Stimulated activated CD8-positive, alpha-beta memory T cell treated with anti-CD3 and anti-CD28 coated beads, Interleukin-4, amount 100 ng/mL, for 48 hours (primary cell): ENCODE measurements around the gene GALNT12.

Experiments
- DNase-seq: peaks from one replicate; pipeline ENCODE4 v3.0.0-alpha.2; 2020

Gene GALNT12

GRCh38 chr9:98807070-98807813 is at the start of gene GALNT12:
Gene GALNT12, plus strand, starts transcription at chr9:98807670. Its CDS starts 29 bp downstream, at chr9:98807699.
- peak; percentile 64 for DNase-seq

- DNase-seq: no peak
These were observed 47.2 kb upstream of the GALNT12 start for GRCh38 chr9:98760231-98760630.

GRCh38 chr9:98763986-98764745 is 43.3 kb upstream of the GALNT12 start:
- no peak for DNase-seq

- DNase-seq: no peak
These were observed 42.2 kb upstream of the GALNT12 start for GRCh38 chr9:98765256-98765655.

- DNase-seq: no peak
These were observed 40.9 kb upstream of the GALNT12 start for GRCh38 chr9:98766586-98766985.

- no peak for DNase-seq
These were observed 40.3 kb upstream of the GALNT12 start for GRCh38 chr9:98767196-98767595.

- no peak for DNase-seq
These were observed 39.6 kb upstream of the GALNT12 start for GRCh38 chr9:98767915-98768314.

- no peak for DNase-seq
These were observed 39.1 kb upstream of the GALNT12 start for GRCh38 chr9:98768344-98768743.

- DNase-seq: no peak
These were observed 36.8 kb upstream of the GALNT12 start for GRCh38 chr9:98770717-98771116.

- DNase-seq: no peak
These were observed 36.1 kb upstream of the GALNT12 start for GRCh38 chr9:98771209-98771874.

GRCh38 chr9:98772364-98773155 is 34.9 kb upstream of the GALNT12 start:
- DNase-seq: no peak

GRCh38 chr9:98773721-98774120 is 33.7 kb upstream of the GALNT12 start:
- no peak for DNase-seq

GRCh38 chr9:98774746-98775145 is 32.7 kb upstream of the GALNT12 start:
- peak; percentile 61 for DNase-seq

GRCh38 chr9:98775831-98776441 is 31.5 kb upstream of the GALNT12 start:
- peak; percentile 52 for DNase-seq

GRCh38 chr9:98777618-98778017 is 29.9 kb upstream of the GALNT12 start:
- no peak for DNase-seq

- no peak for DNase-seq
These were observed 29.2 kb upstream of the GALNT12 start for GRCh38 chr9:98778251-98778650.

GRCh38 chr9:98778711-98779530 is 28.5 kb upstream of the GALNT12 start:
- no peak for DNase-seq

GRCh38 chr9:98780059-98780749 is 27.3 kb upstream of the GALNT12 start:
- DNase-seq: no peak

GRCh38 chr9:98781588-98782383 is 25.7 kb upstream of the GALNT12 start:
- DNase-seq: no peak
